Peyer's patch (tissue), 4 donors: Measurements from ENCODE around the gene ATP5ME.

ENCODE experiments used
- POLR2A ChIP-seq, 2 donors: fragments of 450-650 bp; IDR thresholded peaks; one replicate each; pipeline ENCODE4 v1.5.1; 2017; ENCODE audit warnings: antibody characterized with exemption in 2 of 2, mild to moderate bottlenecking in 2 of 2, moderate library complexity in 2 of 2
- TF ChIP-seq, protein P1 (sequence below), 6 experiments: fragments of 450-650 bp in 4 of 6; fragments of 200-600 bp in 2 of 6; sonication (generic) in 1 of 6; IDR thresholded peaks; one replicate each; pipeline ENCODE4 v1.5.1; 2017 to 2019; ENCODE audit warnings: antibody characterized with exemption in 6 of 6, mild to moderate bottlenecking in 3 of 6, moderate library complexity in 1 of 6

DNA sequence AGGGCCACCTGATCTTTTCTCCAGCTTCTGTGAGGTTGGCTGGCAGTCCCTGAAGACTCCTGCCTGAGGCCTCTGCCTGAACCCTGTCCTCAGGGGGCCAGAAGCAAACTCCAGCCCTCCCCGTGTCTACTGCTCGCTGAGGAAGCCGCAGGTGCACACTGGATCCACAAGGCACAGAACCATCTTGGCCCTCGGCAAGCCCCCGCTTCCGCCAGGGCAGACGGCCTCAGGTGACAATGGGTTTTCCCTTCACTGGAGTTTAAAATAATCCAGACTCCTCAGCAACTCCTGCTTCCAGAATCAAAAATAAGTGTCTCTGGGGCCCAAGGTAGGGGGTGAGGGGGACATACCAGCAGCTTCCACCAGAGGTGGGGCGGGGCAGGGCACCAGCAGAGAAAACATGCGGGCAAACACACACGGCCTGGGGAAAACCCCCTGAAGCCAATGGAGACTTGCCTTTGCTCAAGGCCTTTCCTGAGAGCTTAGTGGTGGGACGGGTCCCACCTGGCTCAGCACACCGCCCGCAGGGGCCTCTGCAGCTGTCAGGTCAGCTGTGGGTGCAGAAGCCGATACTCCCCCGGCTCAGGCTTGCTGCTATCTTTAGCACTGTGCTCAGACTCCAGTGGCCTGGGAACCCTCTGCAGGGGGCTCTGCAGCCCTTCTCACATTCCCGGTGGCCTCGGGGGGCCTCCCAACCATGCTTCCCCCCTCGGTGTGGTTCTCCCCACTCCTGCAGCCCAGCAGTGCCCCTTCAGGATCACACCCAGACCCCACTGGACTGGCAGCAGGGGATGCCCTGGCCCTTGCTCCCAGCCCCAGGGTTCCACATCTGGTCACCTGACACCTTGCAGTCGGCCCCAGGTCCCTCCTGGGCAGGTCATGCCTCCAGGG lies 2.1 kb upstream of the ATP5ME start:
- TF ChIP-seq, protein P1, sequence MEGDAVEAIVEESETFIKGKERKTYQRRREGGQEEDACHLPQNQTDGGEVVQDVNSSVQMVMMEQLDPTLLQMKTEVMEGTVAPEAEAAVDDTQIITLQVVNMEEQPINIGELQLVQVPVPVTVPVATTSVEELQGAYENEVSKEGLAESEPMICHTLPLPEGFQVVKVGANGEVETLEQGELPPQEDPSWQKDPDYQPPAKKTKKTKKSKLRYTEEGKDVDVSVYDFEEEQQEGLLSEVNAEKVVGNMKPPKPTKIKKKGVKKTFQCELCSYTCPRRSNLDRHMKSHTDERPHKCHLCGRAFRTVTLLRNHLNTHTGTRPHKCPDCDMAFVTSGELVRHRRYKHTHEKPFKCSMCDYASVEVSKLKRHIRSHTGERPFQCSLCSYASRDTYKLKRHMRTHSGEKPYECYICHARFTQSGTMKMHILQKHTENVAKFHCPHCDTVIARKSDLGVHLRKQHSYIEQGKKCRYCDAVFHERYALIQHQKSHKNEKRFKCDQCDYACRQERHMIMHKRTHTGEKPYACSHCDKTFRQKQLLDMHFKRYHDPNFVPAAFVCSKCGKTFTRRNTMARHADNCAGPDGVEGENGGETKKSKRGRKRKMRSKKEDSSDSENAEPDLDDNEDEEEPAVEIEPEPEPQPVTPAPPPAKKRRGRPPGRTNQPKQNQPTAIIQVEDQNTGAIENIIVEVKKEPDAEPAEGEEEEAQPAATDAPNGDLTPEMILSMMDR (IDR thresholded peaks at IDR 0.05) = no peak
- no peak for TF ChIP-seq POLR2A (IDR thresholded peaks at IDR 0.05)
